Trophoblast cell (in vitro differentiated cells and primary cell): ENCODE measurements around the gene RHEX.

ENCODE experiments used
- DNase-seq, 2 donors: peaks; one replicate each; pipeline ENCODE4 v3.0.0-alpha.2; 2016
- H2AFZ ChIP-seq: 2 replicates; pipeline ENCODE4 v1.6.1; 2013; ENCODE audit warnings: low read length, moderate library complexity, mild to moderate bottlenecking; ENCODE audit not compliant: insufficient read depth, poor library complexity
- H2AK5ac ChIP-seq: 2 replicates; pipeline ENCODE4 v1.6.1; 2013; ENCODE audit warnings: mild to moderate bottlenecking, low read length
- H2BK120ac ChIP-seq: 2 replicates; pipeline ENCODE4 v1.6.1; 2013; ENCODE audit warnings: low read length, mild to moderate bottlenecking, moderate library complexity; ENCODE audit not compliant: insufficient read depth, poor library complexity
- H2BK12ac ChIP-seq: 2 replicates; pipeline ENCODE4 v1.6.1; 2013; ENCODE audit warnings: mild to moderate bottlenecking, low read length, moderate library complexity
- H2BK5ac ChIP-seq: 2 replicates; pipeline ENCODE4 v1.6.1; 2013; ENCODE audit warnings: low read length, low read depth, moderate library complexity, mild to moderate bottlenecking; ENCODE audit not compliant: poor library complexity
- H3K14ac ChIP-seq: 2 replicates; pipeline ENCODE4 v1.6.1; 2013; ENCODE audit warnings: mild to moderate bottlenecking, low read length
- H3K18ac ChIP-seq: 2 replicates; pipeline ENCODE4 v1.6.1; 2013; ENCODE audit warnings: mild to moderate bottlenecking, low read length
- H3K23ac ChIP-seq: 2 replicates; pipeline ENCODE4 v1.6.1; 2013; ENCODE audit warnings: low read length
- H3K27ac ChIP-seq: 2 replicates; pipeline ENCODE4 v1.5.1; 2013; ENCODE audit warnings: low read depth, mild to moderate bottlenecking, inconsistent platforms, low read length, moderate library complexity
- H3K27me3 ChIP-seq: 2 replicates; pipeline ENCODE4 v1.6.1; 2013; ENCODE audit warnings: inconsistent platforms, mild to moderate bottlenecking, low read length, moderate library complexity; ENCODE audit not compliant: insufficient read depth
- H3K36me3 ChIP-seq, 2 experiments: 1 replicate in 1 of 2; 2 replicates in 1 of 2; pipeline ENCODE4 v1.6.1; 2013; ENCODE audit warnings: low read length in 2 of 2, mild to moderate bottlenecking in 2 of 2, moderate library complexity in 1 of 2; ENCODE audit not compliant: insufficient read depth in 2 of 2, control insufficient read depth in 1 of 2
- H3K4ac ChIP-seq: 2 replicates; pipeline ENCODE4 v1.6.1; 2013; ENCODE audit warnings: low read depth, mild to moderate bottlenecking, low read length, moderate library complexity
- H3K4me1 ChIP-seq, 2 experiments: 1 replicate in 1 of 2; 2 replicates in 1 of 2; pipeline ENCODE4 v1.6.1; 2013; ENCODE audit warnings: low read length in 2 of 2, mild to moderate bottlenecking in 2 of 2, moderate library complexity in 1 of 2; ENCODE audit not compliant: insufficient read depth in 2 of 2, control insufficient read depth in 1 of 2
- H3K4me2 ChIP-seq: 2 replicates; pipeline ENCODE4 v1.6.1; 2013; ENCODE audit warnings: inconsistent platforms, mild to moderate bottlenecking, low read length, moderate library complexity
- H3K4me3 ChIP-seq: 2 replicates; pipeline ENCODE4 v1.5.1; 2013; ENCODE audit warnings: mild to moderate bottlenecking, low read depth, low read length, inconsistent platforms
- H3K79me1 ChIP-seq: one replicate; pipeline ENCODE4 v1.6.1; 2013; ENCODE audit warnings: low read length
- H3K79me2 ChIP-seq: 2 replicates; pipeline ENCODE4 v1.6.1; 2013; ENCODE audit warnings: low read length, mild to moderate bottlenecking; ENCODE audit not compliant: control insufficient read depth, insufficient read depth, poor library complexity
- H3K9ac ChIP-seq: 2 replicates; pipeline ENCODE4 v1.6.1; 2013; ENCODE audit warnings: mild to moderate bottlenecking, low read length
- H3K9me3 ChIP-seq: 2 replicates; pipeline ENCODE4 v1.6.1; 2013; ENCODE audit warnings: low read depth, mild to moderate bottlenecking, control low read depth, inconsistent platforms, low read length; ENCODE audit not compliant: insufficient read depth
- H4K12ac ChIP-seq: 2 replicates; pipeline ENCODE4 v1.6.1; 2013; ENCODE audit warnings: low read depth, mild to moderate bottlenecking, low read length, moderate library complexity
- H4K8ac ChIP-seq: 2 replicates; pipeline ENCODE4 v1.6.1; 2013; ENCODE audit warnings: low read depth, mild to moderate bottlenecking, low read length, moderate library complexity
- H4K91ac ChIP-seq: one replicate; pipeline ENCODE4 v1.6.1; 2013; ENCODE audit warnings: low read depth, mild to moderate bottlenecking, low read length, moderate library complexity
- WGBS: extraction: QIAGEN DNeasy Blood & Tissue Kit; methylation state at CpG from one replicate; pipeline ENCODE4 v1.1.7; 2013; ENCODE audit warnings: missing lambda C conversion rate; ENCODE audit not compliant: insufficient read length, insufficient coverage; ENCODE audit errors: extremely low coverage; 5-methylcytosine and 5-hydroxymethylcytosine counted together

RHEX gene

DNA sequence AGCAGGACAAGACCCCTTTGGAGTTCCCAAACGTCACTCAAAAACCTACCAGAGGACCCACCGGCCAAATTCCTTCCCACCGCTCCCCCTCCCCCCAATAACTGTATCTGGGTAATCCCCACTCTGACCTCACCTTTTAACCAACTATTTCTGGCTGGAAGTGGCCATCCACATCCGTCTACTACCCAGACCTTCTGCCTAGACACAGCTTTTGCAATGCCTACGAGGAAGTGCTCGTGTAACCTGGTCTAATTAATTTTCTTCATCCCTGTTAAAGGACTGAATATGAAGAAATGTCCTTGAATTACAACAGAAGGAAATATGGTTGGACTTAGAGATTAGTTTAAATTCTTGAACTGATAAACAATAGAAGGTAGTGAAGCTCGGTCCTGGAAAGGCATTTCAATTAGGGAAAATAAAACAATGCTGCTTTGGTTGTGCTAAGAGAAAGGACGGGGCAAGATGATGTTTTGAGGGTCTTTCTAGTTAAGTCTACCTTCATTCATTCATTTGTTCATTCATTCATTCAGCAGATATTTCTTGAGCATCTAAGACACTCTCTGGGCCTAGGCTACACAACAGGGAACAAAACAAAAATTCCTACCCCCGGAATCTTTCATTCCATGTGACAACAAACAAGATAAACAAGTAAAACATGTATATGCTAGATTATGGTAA is 45.4 kb downstream of the RHEX start:
- H3K18ac ChIP-seq = no peak overlapping the region
- no peak overlapping the region for H3K9ac ChIP-seq
- H2BK12ac ChIP-seq = no peak overlapping the region
- H2BK5ac ChIP-seq = no peak overlapping the region
- no peak overlapping the region for H2BK120ac ChIP-seq
- no peak overlapping the region for H3K4ac ChIP-seq
- H3K14ac ChIP-seq = no peak overlapping the region
- no CpG with 5 or more reads among the region's 9 CpGs for WGBS
- no peak overlapping the region for H4K8ac ChIP-seq
- no peaks in the 10 kb centered on the region for H3K79me2 ChIP-seq
- no peaks in the 10 kb centered on the region for H3K27me3 ChIP-seq
- H3K4me1 ChIP-seq = peaks cover 9 to 19% of the 10 kb centered on the region in 2 experiments
- H3K9me3 ChIP-seq = no peaks in the 10 kb centered on the region
- no peak overlapping the region for H3K27ac ChIP-seq
- no peak overlapping the region for H3K23ac ChIP-seq
- H4K91ac ChIP-seq = no peak overlapping the region
- no peaks in the 10 kb centered on the region for H3K79me1 ChIP-seq
- no peak for DNase-seq
- H3K4me3 ChIP-seq = no peak overlapping the region
- H2AK5ac ChIP-seq = no peak overlapping the region
- no peaks in the 10 kb centered on the region for H3K36me3 ChIP-seq
- no peak overlapping the region for H4K12ac ChIP-seq
- no peak overlapping the region for H3K4me2 ChIP-seq
- no peak overlapping the region for H2AFZ ChIP-seq

GRCh38 chr1:206100226-206100815 is 47.3 kb downstream of the RHEX start:
- H2BK12ac ChIP-seq = no peak overlapping the region
- no peak overlapping the region for H3K4me2 ChIP-seq
- no peak overlapping the region for H2AFZ ChIP-seq
- no peak overlapping the region for H3K4me3 ChIP-seq
- no peaks in the 10 kb centered on the region for H3K36me3 ChIP-seq
- no peak overlapping the region for H4K12ac ChIP-seq
- H3K4me1 ChIP-seq = peaks cover 5 to 19% of the 10 kb centered on the region in 2 experiments
- H3K14ac ChIP-seq = no peak overlapping the region
- DNase-seq = peak; percentile 5 to 53
- H3K79me1 ChIP-seq = no peaks in the 10 kb centered on the region
- H2BK5ac ChIP-seq = no peak overlapping the region
- H3K18ac ChIP-seq = no peak overlapping the region
- no peak overlapping the region for H2AK5ac ChIP-seq
- no peaks in the 10 kb centered on the region for H3K9me3 ChIP-seq
- no peak overlapping the region for H3K9ac ChIP-seq
- no peak overlapping the region for H3K4ac ChIP-seq
- no CpG with 5 or more reads among the region's 1 CpG for WGBS
- H3K27ac ChIP-seq = no peak overlapping the region
- no peak overlapping the region for H4K8ac ChIP-seq
- H3K27me3 ChIP-seq = no peaks in the 10 kb centered on the region
- no peaks in the 10 kb centered on the region for H3K79me2 ChIP-seq
- no peak overlapping the region for H3K23ac ChIP-seq
- H4K91ac ChIP-seq = no peak overlapping the region
- H2BK120ac ChIP-seq = no peak overlapping the region

GRCh38 chr1:206101351-206102045 is 48.5 kb downstream of the RHEX start:
- no peak overlapping the region for H3K4me2 ChIP-seq
- no peak overlapping the region for H2BK12ac ChIP-seq
- H3K27ac ChIP-seq = no peak overlapping the region
- no peak overlapping the region for H2BK5ac ChIP-seq
- peaks cover 9 to 25% of the 10 kb centered on the region in 2 experiments for H3K4me1 ChIP-seq
- no peaks in the 10 kb centered on the region for H3K9me3 ChIP-seq
- no peaks in the 10 kb centered on the region for H3K79me1 ChIP-seq
- H3K18ac ChIP-seq = no peak overlapping the region
- no peaks in the 10 kb centered on the region for H3K27me3 ChIP-seq
- no peak overlapping the region for H2AFZ ChIP-seq
- no peak overlapping the region for H3K4ac ChIP-seq
- H3K79me2 ChIP-seq = no peaks in the 10 kb centered on the region
- no peaks in the 10 kb centered on the region for H3K36me3 ChIP-seq
- no peak overlapping the region for H2AK5ac ChIP-seq
- H4K12ac ChIP-seq = no peak overlapping the region
- no peak overlapping the region for H3K14ac ChIP-seq
- H3K9ac ChIP-seq = no peak overlapping the region
- no peak overlapping the region for H3K4me3 ChIP-seq
- H4K91ac ChIP-seq = no peak overlapping the region
- H2BK120ac ChIP-seq = no peak overlapping the region
- no peak for DNase-seq
- H3K23ac ChIP-seq = no peak overlapping the region
- no CpG with 5 or more reads among the region's 6 CpGs for WGBS
- no peak overlapping the region for H4K8ac ChIP-seq

DNA sequence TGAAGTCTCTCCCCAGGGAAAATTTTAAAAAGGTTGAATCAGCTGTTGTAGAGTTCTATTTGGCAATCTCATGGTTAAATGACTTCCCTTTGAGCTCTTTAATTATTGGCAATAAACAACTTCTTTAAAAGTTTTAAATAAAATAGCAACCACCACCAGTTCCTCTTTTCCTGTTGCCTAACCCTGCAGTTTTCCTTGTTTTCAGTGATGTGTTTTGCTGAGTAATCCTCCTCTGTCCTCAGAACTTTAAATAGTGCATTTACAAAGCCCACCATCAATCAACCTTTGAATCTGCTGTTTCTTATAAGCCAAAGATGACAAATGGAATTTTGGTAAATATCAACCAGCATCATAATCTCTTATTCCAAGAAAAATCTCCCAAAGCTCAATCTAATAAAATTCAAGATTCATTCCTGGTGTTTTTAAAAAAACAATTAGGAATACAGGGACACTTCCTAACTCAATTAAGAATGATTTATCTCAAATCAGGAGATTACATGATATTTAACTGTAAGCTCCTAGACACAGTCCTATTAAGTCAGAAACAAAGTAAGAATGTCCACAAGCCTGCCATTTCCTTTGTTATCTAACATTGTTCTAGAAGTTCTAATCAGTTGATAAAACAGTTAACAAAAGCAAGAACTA is 49.4 kb downstream of the RHEX start:
- Histone ChIP-seq H3K18ac (no peak overlapping the region), H2AFZ (no peak overlapping the region), H3K4me2 (no peak overlapping the region), H2BK120ac (no peak overlapping the region), H3K36me3 (no peaks in the 10 kb centered on the region), H3K4me3 (no peak overlapping the region), H4K91ac (no peak overlapping the region), H3K79me2 (no peaks in the 10 kb centered on the region), H3K4ac (no peak overlapping the region), H2AK5ac (no peak overlapping the region), H3K27me3 (no peaks in the 10 kb centered on the region), H4K12ac (no peak overlapping the region), H3K9me3 (no peaks in the 10 kb centered on the region), H2BK5ac (no peak overlapping the region), H2BK12ac (no peak overlapping the region), H3K4me1 (peaks cover 9 to 25% of the 10 kb centered on the region in 2 experiments), H3K79me1 (no peaks in the 10 kb centered on the region), H3K14ac (no peak overlapping the region), H3K9ac (no peak overlapping the region), H3K23ac (no peak overlapping the region), H3K27ac (no peak overlapping the region), H4K8ac (no peak overlapping the region)
- DNase-seq = no peak
